HEK293 (cell line): ENCODE measurements around the gene THSD7B.

Experiments
- CTCF ChIP-seq: fragments of 450-650 bp; formaldehyde crosslinking; IDR thresholded peaks from 2 replicates; pipeline ENCODE4 v1.5.1; 2016; ENCODE audit warnings: missing biosample characterization, missing genetic modification characterization
- GLIS2 ChIP-seq: fragments of 450-650 bp; formaldehyde crosslinking; IDR thresholded peaks from 2 replicates; pipeline ENCODE4 v1.5.1; 2016; ENCODE audit warnings: missing biosample characterization, missing genetic modification characterization
- YY1 ChIP-seq: fragments of 450-650 bp; formaldehyde crosslinking; IDR thresholded peaks from 2 replicates; pipeline ENCODE4 v1.5.1; 2018; ENCODE audit warnings: missing biosample characterization, missing genetic modification characterization
- ZNF292 ChIP-seq: fragments of 450-650 bp; formaldehyde crosslinking; IDR thresholded peaks from 2 replicates; pipeline ENCODE4 v1.5.1; 2016; ENCODE audit warnings: low read depth, missing biosample characterization, missing genetic modification characterization, borderline replicate concordance
- ZNF549 ChIP-seq: fragments of 450-650 bp; IDR thresholded peaks from 2 replicates; pipeline ENCODE4 v1.5.1; 2018; ENCODE audit warnings: missing biosample characterization, missing genetic modification characterization, mild to moderate bottlenecking, inconsistent platforms, moderate library complexity
- ZNF596 ChIP-seq: fragments of 450-650 bp; IDR thresholded peaks from 2 replicates; pipeline ENCODE4 v1.5.0; 2018; ENCODE audit warnings: missing biosample characterization, mild to moderate bottlenecking, missing genetic modification characterization, moderate library complexity
- ZNF830 ChIP-seq: fragments of 450-650 bp; IDR thresholded peaks from 2 replicates; pipeline ENCODE4 v1.5.0; 2018; ENCODE audit warnings: missing biosample characterization, missing genetic modification characterization, low read depth, mild to moderate bottlenecking, moderate library complexity
- ZSCAN18 ChIP-seq: fragments of 450-650 bp; formaldehyde crosslinking; IDR thresholded peaks from 2 replicates; pipeline ENCODE4 v1.5.1; 2016; ENCODE audit warnings: missing biosample characterization, missing genetic modification characterization

- TF ChIP-seq ZNF596 (tag by site-specific recombination) (no peak), GLIS2 (tag by site-specific recombination) (no peak), YY1 (tag by site-specific recombination) (no peak), ZSCAN18 (tag by site-specific recombination) (no peak), ZNF549 (tag by site-specific recombination) (no peak), ZNF292 (tag by site-specific recombination) (no peak), ZNF830 (tag by site-specific recombination) (no peak), CTCF (tag by site-specific recombination) (no peak)
Observed at GRCh38 chr2:136986605-136987221, 221.4 kb downstream of the THSD7B start.
